PC-3 (cell line): ENCODE measurements around the gene MATN4. TPM values are rescaled to one million over a fixed set of nuclear protein-coding genes. Genes with fewer than 3 reads are reported as not detected.

Experiments used
- ATAC-seq: fragments of 200-7000 bp; cut with Tn5 transposase; 2 replicates; pipeline ENCODE4 v1.9.1; 2020; ENCODE audit warnings: mild to moderate bottlenecking, moderate library complexity
- BruUV-seq: library from RNA; stranded (reverse); fragments of 400-500 nt; replicated peaks from 2 replicates; lab custom pipeline; 2021; lab: Mats Ljungman, UMichigan
- CTCF ChIA-PET: fragments of 300-600 bp; sonication (Branson Sonifier 250); formaldehyde crosslinking; loops from one replicate; lab custom pipeline; 2022; ENCODE audit warnings: antibody characterized with exemption; lab: Charles Lee
- POLR2A ChIA-PET: fragments of 300-600 bp; sonication (Branson Sonifier 250); formaldehyde crosslinking; loops from one replicate; lab custom pipeline; 2022; ENCODE audit warnings: antibody characterized with exemption; ENCODE audit not compliant: unreplicated experiment; lab: Charles Lee
- DNase-seq: peaks from one replicate; pipeline ENCODE4 v3.0.0-alpha.2; 2015
- H2AFZ ChIP-seq: fragments of 300-600 bp; sonication (generic); 2 replicates; pipeline ENCODE4 v1.6.0; 2016; ENCODE audit warnings: antibody characterized with exemption, low read length
- H3F3A ChIP-seq: fragments of 300-600 bp; sonication (generic); one replicate; pipeline ENCODE4 v1.6.0; 2017; ENCODE audit warnings: antibody characterized with exemption, low read length, control low read depth, mild to moderate bottlenecking; ENCODE audit not compliant: unreplicated experiment
- H3K27ac ChIP-seq: fragments of 300-600 bp; sonication (generic); 2 replicates; pipeline ENCODE4 v1.5.1; 2016; ENCODE audit warnings: mild to moderate bottlenecking, low read length
- H3K27me3 ChIP-seq: fragments of 300-600 bp; sonication (generic); 2 replicates; pipeline ENCODE4 v1.6.1; 2016; ENCODE audit warnings: low read length, mixed read lengths
- H3K36me3 ChIP-seq: fragments of 300-600 bp; sonication (generic); 2 replicates; pipeline ENCODE4 v1.6.1; 2016; ENCODE audit warnings: low read depth, mixed run types, low read length, mixed read lengths
- H3K4me1 ChIP-seq: fragments of 300-600 bp; sonication (generic); 2 replicates; pipeline ENCODE4 v1.5.1; 2016; ENCODE audit warnings: low read length; ENCODE audit not compliant: insufficient read depth
- H3K4me2 ChIP-seq: fragments of 300-600 bp; sonication (generic); 2 replicates; pipeline ENCODE4 v1.6.0; 2016; ENCODE audit warnings: low read length
- H3K4me3 ChIP-seq: fragments of 300-600 bp; sonication (generic); 2 replicates; pipeline ENCODE4 v1.5.1; 2016; ENCODE audit warnings: mild to moderate bottlenecking, low read length, mixed read lengths
- H3K79me2 ChIP-seq: fragments of 300-600 bp; sonication (generic); 2 replicates; pipeline ENCODE4 v1.6.1; 2017; ENCODE audit warnings: low read length, mixed read lengths
- H3K9ac ChIP-seq: fragments of 300-600 bp; sonication (generic); 2 replicates; pipeline ENCODE4 v1.6.0; 2016; ENCODE audit warnings: mild to moderate bottlenecking, low read length
- H3K9me2 ChIP-seq: fragments of 300-600 bp; sonication (generic); replicated peaks from 2 replicates; pipeline ENCODE4 v1.6.1; 2016; ENCODE audit warnings: mixed run types, low read length, mixed read lengths
- H3K9me3 ChIP-seq: fragments of 300-600 bp; sonication (generic); 2 replicates; pipeline ENCODE4 v1.6.1; 2016; ENCODE audit warnings: low read length, mixed read lengths
- H4K20me1 ChIP-seq: fragments of 300-600 bp; sonication (generic); 2 replicates; pipeline ENCODE4 v1.6.1; 2016; ENCODE audit warnings: low read length, mixed read lengths
- EZH2 ChIP-seq: fragments of 300-600 bp; sonication (generic); IDR thresholded peaks from one replicate; pipeline ENCODE4 v1.6.1; 2017; ENCODE audit warnings: antibody characterized with exemption, mild to moderate bottlenecking, low read length; ENCODE audit not compliant: unreplicated experiment
- EZH2phosphoT487 ChIP-seq: fragments of 300-600 bp; sonication (generic); IDR thresholded peaks from 2 replicates; pipeline ENCODE4 v1.6.1; 2018; ENCODE audit warnings: mild to moderate bottlenecking, antibody characterized with exemption, low read length, borderline replicate concordance
- intact Hi-C: fragments of 100-400 bp; cut with micrococcal nuclease; formaldehyde crosslinking; loops from 2 replicates; pipeline ENCODE4 v1.9.0; 2023
- total RNA-seq: library from RNA; depleted of rRNA; stranded (reverse); fragments of >200 nt; gene quantifications from 2 replicates; pipeline ENCODE4 v1.2.3, GENCODE V29; 2014
- TF ChIP-seq, protein P1 (sequence below): fragments of 300-600 bp; sonication (generic); conservative IDR thresholded peaks from 2 replicates; pipeline ENCODE4 v1.5.1; 2017; ENCODE audit warnings: antibody characterized with exemption, low read depth, mild to moderate bottlenecking, low read length

Gene MATN4
- total RNA-seq, 1 experiment from 2014 or later, result 0.33 TPM

DNA sequence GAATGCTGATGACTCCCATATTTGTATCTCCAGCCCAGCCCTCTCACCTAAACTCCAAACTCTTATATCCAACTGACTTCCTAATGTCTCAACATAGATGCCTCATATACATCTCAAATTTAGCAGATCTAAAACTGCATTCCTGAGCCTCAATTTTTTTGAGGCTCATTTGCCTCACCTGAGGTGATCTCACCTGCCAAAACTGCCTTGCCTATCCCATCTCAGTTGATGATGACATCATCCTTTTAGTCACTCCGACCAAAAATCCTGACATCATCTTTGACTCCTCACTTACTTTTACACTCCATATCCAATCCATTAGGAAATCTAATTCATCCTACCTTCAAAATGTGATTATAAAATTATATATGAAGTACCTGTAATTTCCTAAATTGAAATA is 28.1 kb downstream of the MATN4 start:
- Histone ChIP-seq H3K9ac (no peak overlapping the region), H3K9me2 (no peaks in the 10 kb centered on the region), H3K4me2 (no peak overlapping the region), H2AFZ (no peak overlapping the region), H3K4me1 (peaks cover 16% of the 10 kb centered on the region), H3K9me3 (no peaks in the 10 kb centered on the region), H3K79me2 (no peaks in the 10 kb centered on the region), H3K4me3 (no peak overlapping the region), H3F3A (no peaks in the 10 kb centered on the region), H3K27me3 (peaks cover under 1% of the 10 kb centered on the region; the same call in 1 of the 2 replicates), H4K20me1 (no peaks in the 10 kb centered on the region), H3K27ac (no peak overlapping the region), H3K36me3 (no peaks in the 10 kb centered on the region)
- no TSS peak for BruUV-seq
- ChIA-PET POLR2A (no interaction called here), CTCF (interaction anchor here (1.1 kb wide), 1 partner anchor 142 kb away, joined by 5 read pairs; no protein-coding TSS in a partner anchor)
- TF ChIP-seq, protein P1, sequence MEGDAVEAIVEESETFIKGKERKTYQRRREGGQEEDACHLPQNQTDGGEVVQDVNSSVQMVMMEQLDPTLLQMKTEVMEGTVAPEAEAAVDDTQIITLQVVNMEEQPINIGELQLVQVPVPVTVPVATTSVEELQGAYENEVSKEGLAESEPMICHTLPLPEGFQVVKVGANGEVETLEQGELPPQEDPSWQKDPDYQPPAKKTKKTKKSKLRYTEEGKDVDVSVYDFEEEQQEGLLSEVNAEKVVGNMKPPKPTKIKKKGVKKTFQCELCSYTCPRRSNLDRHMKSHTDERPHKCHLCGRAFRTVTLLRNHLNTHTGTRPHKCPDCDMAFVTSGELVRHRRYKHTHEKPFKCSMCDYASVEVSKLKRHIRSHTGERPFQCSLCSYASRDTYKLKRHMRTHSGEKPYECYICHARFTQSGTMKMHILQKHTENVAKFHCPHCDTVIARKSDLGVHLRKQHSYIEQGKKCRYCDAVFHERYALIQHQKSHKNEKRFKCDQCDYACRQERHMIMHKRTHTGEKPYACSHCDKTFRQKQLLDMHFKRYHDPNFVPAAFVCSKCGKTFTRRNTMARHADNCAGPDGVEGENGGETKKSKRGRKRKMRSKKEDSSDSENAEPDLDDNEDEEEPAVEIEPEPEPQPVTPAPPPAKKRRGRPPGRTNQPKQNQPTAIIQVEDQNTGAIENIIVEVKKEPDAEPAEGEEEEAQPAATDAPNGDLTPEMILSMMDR, result no peak
- TF ChIP-seq EZH2, result no peak
- DNase-seq, result peak; percentile 33
- ATAC-seq, result no peak
- intact Hi-C loops, result no loop called here

- H3K4me1 ChIP-seq, result no peaks in the 10 kb centered on the region
- no peaks in the 10 kb centered on the region for H3K9me2 ChIP-seq
- no peaks in the 10 kb centered on the region for H3F3A ChIP-seq
- intact Hi-C loops, result no loop called here
- no TSS peak for BruUV-seq
- H2AFZ ChIP-seq, result no peak overlapping the region
- H3K27ac ChIP-seq, result no peak overlapping the region
- no peaks in the 10 kb centered on the region for H4K20me1 ChIP-seq
- H3K4me3 ChIP-seq, result no peak overlapping the region
- no peak overlapping the region for H3K9ac ChIP-seq
- ATAC-seq (no peak), DNase-seq (no peak)
- CTCF ChIA-PET, result no interaction called here
- H3K27me3 ChIP-seq, result peaks cover 6% of the 10 kb centered on the region; the same call in 1 of the 2 replicates
- POLR2A ChIA-PET, result no interaction called here
- H3K4me2 ChIP-seq, result no peak overlapping the region
- no peaks in the 10 kb centered on the region for H3K79me2 ChIP-seq
- no peaks in the 10 kb centered on the region for H3K36me3 ChIP-seq
- TF ChIP-seq EZH2phosphoT487 (no peak), EZH2 (no peak)
- TF ChIP-seq, protein P1, result no peak
- H3K9me3 ChIP-seq, result no peaks in the 10 kb centered on the region
These were observed 32.8 kb downstream of the MATN4 start for GRCh38 chr20:45275338-45275737.

GRCh38 chr20:45269754-45270270 is 38.3 kb downstream of the MATN4 start:
- H4K20me1 ChIP-seq, result no peaks in the 10 kb centered on the region
- H3F3A ChIP-seq, result no peaks in the 10 kb centered on the region
- peaks cover 9% of the 10 kb centered on the region; the same call in 1 of the 2 replicates for H3K4me1 ChIP-seq
- no peaks in the 10 kb centered on the region for H3K79me2 ChIP-seq
- no peaks in the 10 kb centered on the region for H3K36me3 ChIP-seq
- H3K9me2 ChIP-seq, result no peaks in the 10 kb centered on the region
- BruUV-seq, result no TSS peak
- no peak overlapping the region for H3K9ac ChIP-seq
- H2AFZ ChIP-seq, result no peak overlapping the region
- ChIA-PET POLR2A (no interaction called here), CTCF (no interaction called here)
- intact Hi-C loops, result no loop called here
- H3K4me2 ChIP-seq, result no peak overlapping the region
- no peaks in the 10 kb centered on the region for H3K9me3 ChIP-seq
- TF ChIP-seq EZH2 (no peak), EZH2phosphoT487 (no peak)
- TF ChIP-seq, protein P1, result no peak
- no peak for ATAC-seq
- DNase-seq, result no peak
- no peak overlapping the region for H3K27ac ChIP-seq
- no peak overlapping the region for H3K4me3 ChIP-seq
- H3K27me3 ChIP-seq, result peaks cover 4% of the 10 kb centered on the region; the same call in 1 of the 2 replicates
